A549 treated with AZD9567 at 1 μM for 4 hours (cell line): ENCODE measurements around the gene ADH1C. TPM values are rescaled to one million over a fixed set of nuclear protein-coding genes. Genes with fewer than 3 reads are reported as not detected.

Experiments
- total RNA-seq: library from RNA; stranded (reverse); fragments of 200-300 nt; extraction: Qiagen RNA extraction; gene quantifications from 5 replicates; pipeline ENCODE4 v1.2.3, GENCODE V29; 2022; ENCODE audit not compliant: insufficient read depth

ADH1C gene
- not detected in 5 replicates for total RNA-seq

DNA sequence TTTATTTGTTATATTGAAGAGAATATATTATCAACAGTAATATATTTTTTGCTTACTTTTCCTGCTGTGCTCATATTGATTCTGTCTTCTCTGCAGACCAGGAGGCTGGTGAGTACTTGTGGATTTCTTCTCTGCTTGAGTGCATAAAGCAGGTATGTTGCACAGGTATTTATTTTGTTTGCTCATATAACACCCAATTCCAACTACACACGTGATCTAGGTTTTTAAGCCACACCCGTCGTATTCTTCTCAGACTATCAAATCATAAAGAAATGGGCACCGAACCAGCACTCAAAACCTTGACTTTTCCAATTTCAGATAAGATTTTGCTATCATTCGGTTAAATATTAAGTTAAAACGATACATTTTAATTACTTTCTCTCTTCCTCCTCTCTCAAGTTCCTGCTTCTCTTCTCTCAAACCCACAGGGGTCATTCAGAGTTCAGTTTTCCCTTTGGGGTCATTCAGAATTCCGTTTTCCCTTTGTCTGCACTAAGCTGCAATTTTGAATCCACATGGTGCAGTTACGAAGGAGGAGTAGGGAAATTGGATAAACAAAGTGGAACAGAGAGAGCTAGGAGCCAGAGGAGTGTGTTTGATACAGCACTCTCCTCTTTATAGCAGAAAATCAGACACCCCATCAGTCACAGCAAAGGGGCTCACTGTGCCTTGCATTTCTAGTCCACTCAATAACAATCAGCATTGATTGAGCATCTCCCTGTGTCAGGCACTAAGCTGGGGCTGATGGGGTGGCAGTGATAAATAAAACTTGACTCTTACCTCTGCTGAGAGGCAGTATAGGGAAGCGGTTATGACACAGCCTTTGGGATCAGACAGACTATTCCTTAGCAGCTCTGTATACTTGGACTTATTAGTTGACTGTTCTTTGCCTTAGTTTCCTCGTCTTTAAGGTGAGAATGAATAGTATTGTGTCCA is at the start of gene ADH1C:
ADH1C (minus strand) TSS at position 145 of the 936 bp plus-strand sequence; CDS start at position 74, 71 bp downstream.

DNA sequence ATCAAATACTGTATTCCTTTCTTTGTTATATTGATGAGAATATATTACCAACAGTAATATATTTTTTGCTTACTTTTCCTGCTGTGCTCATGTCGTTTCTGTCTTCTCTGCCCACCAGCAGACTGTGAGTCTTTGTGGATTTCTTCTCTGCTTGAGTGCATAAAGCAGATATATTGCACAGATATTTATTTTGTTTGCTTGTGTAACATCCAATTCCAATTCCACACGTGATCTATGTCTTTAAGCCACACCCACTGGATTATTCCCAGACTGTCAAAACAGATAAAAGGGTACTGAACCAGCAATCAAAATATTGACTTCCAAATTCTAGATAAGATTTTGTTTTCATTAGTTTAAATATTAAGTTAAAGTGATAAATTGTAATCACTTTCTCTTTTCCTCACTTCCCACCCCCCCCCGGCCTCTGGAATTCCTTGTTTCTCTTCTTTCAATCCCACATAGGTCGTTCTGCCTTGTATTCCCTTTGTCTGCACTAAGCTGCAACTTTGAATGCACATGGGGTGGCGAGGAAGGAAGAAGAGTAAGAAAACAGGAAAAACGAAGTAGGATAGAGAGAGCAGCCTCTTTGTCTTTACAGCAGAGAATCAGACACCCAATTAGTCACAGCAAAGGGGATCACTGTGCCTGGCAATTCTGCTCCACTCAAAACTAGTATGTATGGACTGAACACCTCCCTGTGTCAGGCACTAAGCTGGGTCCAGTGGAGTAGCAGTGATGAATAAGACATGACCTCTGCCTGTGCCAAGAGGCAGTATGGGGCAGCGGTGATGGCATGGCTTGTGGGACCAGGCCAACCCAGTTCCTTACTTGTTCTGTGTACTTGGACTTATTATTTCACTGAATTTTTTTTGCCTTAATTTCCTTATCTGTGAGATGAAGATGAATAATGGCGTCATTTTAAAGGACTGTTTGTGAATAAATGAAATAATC is 31.0 kb downstream of the ADH1C start, which contains the start of gene ADH1B:
ADH1B (minus strand) TSS at position 161 of the 951 bp plus-strand sequence; CDS start at position 91, 70 bp downstream.

DNA sequence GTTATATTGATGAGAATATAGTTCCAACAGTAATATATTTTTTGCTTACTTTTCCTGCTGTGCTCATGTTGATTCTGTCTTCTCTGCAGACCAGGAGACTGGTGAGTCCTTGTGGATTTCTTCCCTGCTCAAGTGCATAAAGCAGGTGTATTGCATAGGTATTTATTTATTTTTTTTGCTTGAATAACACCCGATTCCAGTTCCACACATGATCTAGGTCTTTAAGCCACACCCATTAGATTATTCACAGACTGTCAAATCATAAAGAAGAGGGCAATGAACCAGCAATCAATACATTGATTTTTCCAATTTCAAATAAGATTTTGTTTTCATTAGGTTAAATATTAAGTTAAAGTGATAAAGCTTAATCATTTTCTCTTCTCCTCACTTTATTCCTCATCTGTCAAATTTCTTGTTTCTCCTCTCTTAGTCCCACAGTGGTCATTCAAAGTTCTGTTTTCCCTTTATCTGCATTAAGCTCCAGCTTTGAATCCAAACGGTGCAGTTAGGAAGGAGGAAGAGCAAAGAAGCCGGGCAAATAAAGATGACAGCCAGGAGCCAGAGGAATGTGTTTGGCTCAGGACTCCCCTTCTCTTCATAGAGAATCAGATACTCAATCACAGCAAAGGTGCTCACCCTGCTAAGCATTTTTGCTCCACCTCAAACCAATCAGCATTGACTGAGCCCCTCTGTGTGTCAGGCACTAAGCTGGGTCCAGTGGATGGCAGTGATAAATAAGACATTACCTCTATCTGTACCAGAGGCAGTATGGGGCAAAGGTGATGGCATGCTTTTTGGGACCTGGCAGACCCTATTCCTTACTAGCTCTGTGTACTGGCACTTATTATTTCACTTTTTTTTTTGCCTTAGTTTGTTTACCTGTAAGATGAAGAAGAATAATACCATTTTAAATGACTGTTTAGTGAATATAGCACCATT is 61.4 kb downstream of the ADH1C start, which contains the start of gene ADH1A:
ADH1A (minus strand) TSS at position 138 of the 939 bp plus-strand sequence; CDS start at position 67, 71 bp downstream.

Other genes with a start within 250 kb of the ADH1C start
- not detected in 5 replicates for gene ADH4, start 208.4 kb downstream of the ADH1C start, total RNA-seq
- gene ADH6, start 133.5 kb downstream of the ADH1C start, total RNA-seq = 0.02 to 0.05 TPM in 2 of 5 replicates, not detected in the others
- not detected in 5 replicates for gene ADH1A, start 61.8 kb downstream of the ADH1C start, total RNA-seq
- not detected in 5 replicates for gene ADH1B, start 31.3 kb downstream of the ADH1C start, total RNA-seq
- not detected in 5 replicates for gene ADH7, start 82.6 kb upstream of the ADH1C start, total RNA-seq
- not detected in 5 replicates for gene C4orf17, start 158.3 kb upstream of the ADH1C start, total RNA-seq
- 3.4 to 4.3 TPM (median 3.8 TPM) in 5 replicates for gene TRMT10A, start 211.3 kb upstream of the ADH1C start, total RNA-seq
- 0.02 TPM in 1 of 5 replicates, not detected in the others for gene MTTP, start 222.1 kb upstream of the ADH1C start, total RNA-seq